Measurements from ENCODE around the gene STOML2. TPM values are rescaled to one million over a fixed set of nuclear protein-coding genes. Genes with fewer than 3 reads are reported as not detected.

STOML2 gene
- total RNA-seq, 5 donors from 2014 or later (not counting 1 experiment from before 2014, with no cell fraction given): 35.8 to 58.2 (median 53.7) TPM

Other genes starting within 250 kb of the STOML2 start
- not detected for gene PHF24, start 144.8 kb downstream of the STOML2 start, total RNA-seq
- 1 to 10 TPM; 1.3 to 2.4 (median 1.7) TPM for gene DNAJB5, start 113.4 kb downstream of the STOML2 start, total RNA-seq
- gene VCP, start 30.5 kb downstream of the STOML2 start, total RNA-seq: 100 to 1,000 TPM; 141 to 232 (median 167) TPM
- gene FANCG, start 23.2 kb downstream of the STOML2 start, total RNA-seq: 10 to 100 TPM; 20.0 to 30.7 (median 28.2) TPM
- 10 to 100 TPM; 23.0 to 32.1 (median 29.9) TPM for gene PIGO, start 6.5 kb downstream of the STOML2 start, total RNA-seq
- gene ATOSB, start 12.7 kb upstream of the STOML2 start, total RNA-seq: 10 to 100 TPM in 1 of 5 donors, 1 to 10 TPM in 4; 4.7 to 12.7 (median 8.9) TPM
- 1 to 10 TPM in 1 of 5 donors, under 1 TPM in 4; 0.45 to 1.2 (median 0.72) TPM for gene UNC13B, start 58.9 kb upstream of the STOML2 start, total RNA-seq

All from T-cell (primary cell).